Thyroid gland (tissue), 4 donors: Measurements from ENCODE around the gene THBS1. TPM values are rescaled to one million over a fixed set of nuclear protein-coding genes. Genes with fewer than 3 reads are reported as not detected.

ENCODE experiments used
- DNase-seq, 2 donors: peaks; one replicate each; pipeline ENCODE4 v3.0.0-alpha.2; 2019
- H3K27ac ChIP-seq, 3 donors: fragments of 200-600 bp; sonication (generic); 1 replicate in 2 of 3; 2 replicates in 1 of 3; pipeline ENCODE4 v1.5.1; 2016 to 2019; ENCODE audit warnings: mild to moderate bottlenecking in 1 of 3, moderate library complexity in 1 of 3
- H3K27me3 ChIP-seq: fragments of 200-600 bp; sonication (generic); one replicate; pipeline ENCODE4 v1.5.1; 2019
- H3K36me3 ChIP-seq, 2 donors: fragments of 200-600 bp; sonication (generic); one replicate each; pipeline ENCODE4 v1.5.1; 2016 to 2019
- H3K4me1 ChIP-seq, 2 donors: fragments of 200-600 bp; sonication (generic); one replicate each; pipeline ENCODE4 v1.5.1; 2017 to 2019
- H3K4me3 ChIP-seq, 3 donors: fragments of 200-600 bp; sonication (generic); replicated peaks in 1 of 3; 1 replicate in 2 of 3; 2 replicates in 1 of 3; pipeline ENCODE4 v1.5.1; 2016; ENCODE audit warnings: mild to moderate bottlenecking in 1 of 3
- H3K9me3 ChIP-seq: fragments of 200-600 bp; sonication (generic); one replicate; pipeline ENCODE4 v1.5.1; 2017
- POLR2A ChIP-seq, 2 donors: fragments of 450-650 bp; IDR thresholded peaks; one replicate each; pipeline ENCODE4 v1.6.1; 2017; ENCODE audit warnings: antibody characterized with exemption in 2 of 2, mild to moderate bottlenecking in 2 of 2, moderate library complexity in 1 of 2
- WGBS, 2 donors: methylation state at CpG; one replicate each; pipeline ENCODE4 v1.1.5; 2017; 5-methylcytosine and 5-hydroxymethylcytosine counted together
- intact Hi-C: fragments of 100-400 bp; cut with DNase I; formaldehyde crosslinking; loops from one replicate; pipeline ENCODE4 v1.15.1; 2023
- total RNA-seq, 4 donors: library from RNA; depleted of rRNA; stranded (reverse); fragments of >200 nt; gene quantifications; one replicate each; pipeline ENCODE4 v1.2.3, GENCODE V29; 2016
- TF ChIP-seq, protein P1 (sequence below), 6 experiments: fragments of 200-600 bp in 3 of 6; fragments of 450-650 bp in 3 of 6; sonication (generic) in 3 of 6; IDR thresholded peaks; one replicate each; pipeline ENCODE4 v1.5.1; 2016 to 2019; ENCODE audit warnings: antibody characterized with exemption in 6 of 6, mild to moderate bottlenecking in 2 of 6, inconsistent platforms in 1 of 6, moderate library complexity in 1 of 6

The THBS1 gene
- 100 to 1,000 TPM in 1 of 4 donors, 10 to 100 TPM in 3; 15.3 to 155 (median 57.8) TPM for total RNA-seq

DNA sequence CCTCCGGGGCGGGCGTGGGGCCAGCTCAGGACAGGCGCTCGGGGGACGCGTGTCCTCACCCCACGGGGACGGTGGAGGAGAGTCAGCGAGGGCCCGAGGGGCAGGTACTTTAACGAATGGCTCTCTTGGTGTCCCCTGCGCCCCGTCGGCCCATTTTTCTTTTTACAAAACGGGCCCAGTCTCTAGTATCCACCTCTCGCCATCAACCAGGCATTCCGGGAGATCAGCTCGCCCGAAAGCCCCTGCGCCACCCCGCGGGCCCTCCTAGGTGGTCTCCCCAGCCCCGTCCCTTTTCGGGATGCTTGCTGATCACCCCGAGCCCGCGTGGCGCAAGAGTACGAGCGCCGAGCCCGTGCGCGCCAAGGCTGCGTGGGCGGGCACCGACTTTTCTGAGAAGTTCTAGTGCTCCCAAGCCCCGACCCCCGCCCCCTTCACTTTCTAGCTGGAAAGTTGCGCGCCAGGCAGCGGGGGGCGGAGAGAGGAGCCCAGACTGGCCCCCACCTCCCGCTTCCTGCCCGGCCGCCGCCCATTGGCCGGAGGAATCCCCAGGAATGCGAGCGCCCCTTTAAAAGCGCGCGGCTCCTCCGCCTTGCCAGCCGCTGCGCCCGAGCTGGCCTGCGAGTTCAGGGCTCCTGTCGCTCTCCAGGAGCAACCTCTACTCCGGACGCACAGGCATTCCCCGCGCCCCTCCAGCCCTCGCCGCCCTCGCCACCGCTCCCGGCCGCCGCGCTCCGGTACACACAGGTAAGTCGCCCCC lies at the start of gene THBS1:
Gene THBS1 (plus strand): TSS at position 595 of the 757 bp plus-strand sequence. CDS start 779 bp downstream, outside the sequence.
- peak; percentile 66 to 82 for DNase-seq
- Histone ChIP-seq H3K27me3 (no peaks in the 10 kb centered on the region), H3K27ac (peak within 1 kb of the TSS in 2 of 3 donors; percentile 64 to 80), H3K36me3 (peaks cover 0 to 10% of the 10 kb centered on the region in 2 donors), H3K4me1 (peaks cover 8% of the 10 kb centered on the region in 2 donors), H3K4me3 (peak within 1 kb of the TSS; percentile 4 to 42 (median 22)), H3K9me3 (no peaks in the 10 kb centered on the region)
- 1 to 2% methylated on average over 14 to 17 of the region's 74 CpGs for WGBS, 2 donors
- peak in 1 of 2 donors; percentile 67 for TF ChIP-seq POLR2A (IDR thresholded peaks at IDR 0.05)
- TF ChIP-seq, protein P1, sequence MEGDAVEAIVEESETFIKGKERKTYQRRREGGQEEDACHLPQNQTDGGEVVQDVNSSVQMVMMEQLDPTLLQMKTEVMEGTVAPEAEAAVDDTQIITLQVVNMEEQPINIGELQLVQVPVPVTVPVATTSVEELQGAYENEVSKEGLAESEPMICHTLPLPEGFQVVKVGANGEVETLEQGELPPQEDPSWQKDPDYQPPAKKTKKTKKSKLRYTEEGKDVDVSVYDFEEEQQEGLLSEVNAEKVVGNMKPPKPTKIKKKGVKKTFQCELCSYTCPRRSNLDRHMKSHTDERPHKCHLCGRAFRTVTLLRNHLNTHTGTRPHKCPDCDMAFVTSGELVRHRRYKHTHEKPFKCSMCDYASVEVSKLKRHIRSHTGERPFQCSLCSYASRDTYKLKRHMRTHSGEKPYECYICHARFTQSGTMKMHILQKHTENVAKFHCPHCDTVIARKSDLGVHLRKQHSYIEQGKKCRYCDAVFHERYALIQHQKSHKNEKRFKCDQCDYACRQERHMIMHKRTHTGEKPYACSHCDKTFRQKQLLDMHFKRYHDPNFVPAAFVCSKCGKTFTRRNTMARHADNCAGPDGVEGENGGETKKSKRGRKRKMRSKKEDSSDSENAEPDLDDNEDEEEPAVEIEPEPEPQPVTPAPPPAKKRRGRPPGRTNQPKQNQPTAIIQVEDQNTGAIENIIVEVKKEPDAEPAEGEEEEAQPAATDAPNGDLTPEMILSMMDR (IDR thresholded peaks at IDR 0.05) = no peak
- intact Hi-C loops = loop anchor here (5.0 to 10.0 kb wide), 2 partner anchors 174 to 408 kb away; no protein-coding TSS in a partner anchor

DNA sequence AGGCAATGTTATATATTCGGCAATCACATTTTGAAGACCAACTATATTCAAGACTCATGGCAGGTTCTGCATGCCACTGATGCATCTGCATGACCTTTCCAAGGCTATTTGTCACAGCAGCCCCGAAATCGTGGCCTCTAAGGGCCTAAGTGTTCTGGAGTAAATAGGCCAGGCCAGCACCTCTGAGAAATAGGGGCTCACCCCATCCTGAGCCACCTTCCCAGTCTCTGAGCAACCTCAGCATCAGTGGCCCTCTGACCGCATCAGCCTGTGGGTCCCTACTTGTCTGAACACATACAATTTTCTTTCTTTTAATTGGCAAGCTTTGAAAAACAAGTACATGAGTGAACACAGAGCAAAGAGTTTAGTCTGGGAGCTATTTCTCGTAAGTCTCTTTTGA lies 45.9 kb upstream of the THBS1 start:
- WGBS, 2 donors = 85 to 90% methylated on average over 5 of the region's 5 CpGs
- Histone ChIP-seq H3K4me3 (no peak overlapping the region), H3K27me3 (no peaks in the 10 kb centered on the region), H3K27ac (no peak overlapping the region), H3K9me3 (no peaks in the 10 kb centered on the region), H3K4me1 (no peaks in the 10 kb centered on the region), H3K36me3 (no peaks in the 10 kb centered on the region)
- no peak for DNase-seq
- TF ChIP-seq POLR2A (IDR thresholded peaks at IDR 0.05) = no peak
- TF ChIP-seq, protein P1 (IDR thresholded peaks at IDR 0.05) = no peak
- intact Hi-C loops = no loop called here

DNA sequence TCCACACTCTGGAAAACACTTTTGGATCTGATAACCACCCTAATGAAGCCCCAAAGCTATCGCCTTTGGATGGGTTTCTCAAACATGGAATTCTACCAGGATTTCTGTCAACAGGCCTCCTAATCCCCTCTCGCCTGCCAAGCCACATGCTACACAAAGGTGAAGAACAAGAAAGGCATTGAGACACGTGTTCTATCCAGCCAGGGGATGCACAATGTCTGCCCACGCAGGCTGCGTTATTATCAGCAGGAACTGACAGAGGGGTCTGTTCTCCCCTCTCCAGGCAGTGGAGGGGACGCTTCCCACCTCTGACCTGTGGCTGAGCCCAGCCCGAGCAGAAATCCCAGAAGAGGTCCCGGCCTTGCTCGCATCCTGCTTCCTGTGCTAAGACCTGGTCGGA lies 45.4 kb upstream of the THBS1 start:
- intact Hi-C loops = no loop called here
- Histone ChIP-seq H3K36me3 (no peaks in the 10 kb centered on the region), H3K4me3 (no peak overlapping the region), H3K4me1 (no peaks in the 10 kb centered on the region), H3K27ac (no peak overlapping the region), H3K9me3 (no peaks in the 10 kb centered on the region), H3K27me3 (no peaks in the 10 kb centered on the region)
- no peak for TF ChIP-seq POLR2A (IDR thresholded peaks at IDR 0.05)
- TF ChIP-seq, protein P1 (IDR thresholded peaks at IDR 0.05) = no peak
- 86 to 87% methylated on average over 10 of the region's 10 CpGs for WGBS, 2 donors
- no peak for DNase-seq

DNA sequence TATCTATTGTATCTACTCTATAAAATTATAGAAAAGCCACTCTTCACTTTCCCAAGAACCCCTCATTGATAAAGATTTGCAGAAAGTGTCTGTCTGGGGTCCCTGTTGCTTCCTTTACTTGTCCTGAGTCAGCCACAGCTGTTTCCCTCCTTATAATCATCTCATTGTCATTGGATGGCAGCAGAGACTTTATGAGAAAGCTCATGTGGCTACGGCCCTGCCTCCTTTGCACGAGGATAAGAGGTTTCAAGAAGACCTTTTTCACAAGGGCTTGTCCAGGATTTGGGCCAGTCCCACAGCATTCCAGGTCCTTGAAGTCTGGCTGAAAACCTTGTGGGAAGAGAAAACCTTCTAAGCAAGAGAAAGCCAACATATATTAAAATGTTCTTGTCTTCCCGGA lies 41.9 kb upstream of the THBS1 start:
- no peak for TF ChIP-seq POLR2A (IDR thresholded peaks at IDR 0.05)
- TF ChIP-seq, protein P1 (IDR thresholded peaks at IDR 0.05) = no peak
- H3K27ac ChIP-seq = no peak overlapping the region
- no peak overlapping the region for H3K4me3 ChIP-seq
- intact Hi-C loops = no loop called here
- no peaks in the 10 kb centered on the region for H3K27me3 ChIP-seq
- H3K4me1 ChIP-seq = no peaks in the 10 kb centered on the region
- no peaks in the 10 kb centered on the region for H3K9me3 ChIP-seq
- no peak for DNase-seq
- 73 to 81% methylated on average over 3 of the region's 3 CpGs for WGBS, 2 donors
- H3K36me3 ChIP-seq = no peaks in the 10 kb centered on the region

DNA sequence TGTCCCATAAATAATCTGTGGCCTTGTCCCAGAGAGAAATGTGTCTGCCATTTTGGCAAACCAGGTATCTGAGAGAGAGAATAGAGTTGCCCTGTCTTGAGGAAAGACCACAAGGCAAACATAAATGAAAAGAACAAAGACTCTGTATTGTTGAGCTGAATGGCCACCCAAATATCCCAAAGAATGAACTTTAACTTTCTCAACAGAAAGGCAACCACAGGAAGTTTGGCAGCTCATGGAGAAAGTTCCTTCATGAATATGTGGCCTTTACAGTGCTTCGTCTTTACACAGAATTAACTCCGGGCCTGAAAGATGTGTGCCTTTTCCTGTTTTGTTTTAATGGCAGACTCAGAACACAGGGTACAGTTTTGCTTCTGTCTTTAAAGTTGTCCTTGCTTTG lies 41.4 kb upstream of the THBS1 start:
- Histone ChIP-seq H3K4me1 (no peaks in the 10 kb centered on the region), H3K27me3 (no peaks in the 10 kb centered on the region), H3K27ac (no peak overlapping the region), H3K4me3 (no peak overlapping the region), H3K9me3 (no peaks in the 10 kb centered on the region), H3K36me3 (no peaks in the 10 kb centered on the region)
- intact Hi-C loops = no loop called here
- DNase-seq = no peak
- TF ChIP-seq, protein P1 (IDR thresholded peaks at IDR 0.05) = no peak
- TF ChIP-seq POLR2A (IDR thresholded peaks at IDR 0.05) = no peak
- WGBS, 2 donors = 90 to 95% methylated on average over 2 of the region's 2 CpGs
